Erythroblast (primary cell): ENCODE data around the gene FAN1.

Experiments
- DNase-seq, 2 experiments: peaks; one replicate each; lab custom pipeline; 2025; lab: John Stamatoyannopoulos, UW
- GATA1 ChIP-seq: IDR thresholded peaks from 2 replicates; pipeline ENCODE4 v1.6.1; 2011; ENCODE audit warnings: low read depth, mild to moderate bottlenecking, control low read depth, low read length, moderate library complexity
- POLR2A ChIP-seq: IDR thresholded peaks from 2 replicates; pipeline ENCODE4 v1.6.1; 2011; ENCODE audit warnings: mild to moderate bottlenecking, low read length

FAN1 gene

GRCh38 chr15:30958219-30958618, 54.5 kb downstream of the FAN1 start:
- DNase-seq = no peak

GRCh38 chr15:30962079-30962478, 58.4 kb downstream of the FAN1 start:
- no peak for DNase-seq
- TF ChIP-seq POLR2A = no peak
- TF ChIP-seq GATA1 = no peak

More at GRCh38 chr15:30958219-30958618, 54.5 kb downstream of the FAN1 start:
- no peak for TF ChIP-seq GATA1
- TF ChIP-seq POLR2A = no peak

GRCh38 chr15:30962659-30963058, 58.9 kb downstream of the FAN1 start:
- no peak for DNase-seq
- TF ChIP-seq POLR2A = no peak
- no peak for TF ChIP-seq GATA1

- no peak for DNase-seq
- TF ChIP-seq GATA1 = no peak
- TF ChIP-seq POLR2A = no peak
Measured at GRCh38 chr15:30963681-30964080, 60.0 kb downstream of the FAN1 start.

- no peak for TF ChIP-seq POLR2A
- no peak for TF ChIP-seq GATA1
Measured at GRCh38 chr15:30969724-30970123, 66.0 kb downstream of the FAN1 start.

GRCh38 chr15:30973379-30973778, 69.7 kb downstream of the FAN1 start:
- no peak for TF ChIP-seq POLR2A
- TF ChIP-seq GATA1 = no peak
- no peak for DNase-seq

More at GRCh38 chr15:30969724-30970123, 66.0 kb downstream of the FAN1 start:
- DNase-seq = no peak

- TF ChIP-seq GATA1 (no peak), POLR2A (no peak)
- DNase-seq = no peak
Measured at GRCh38 chr15:30974112-30974511, 70.4 kb downstream of the FAN1 start.

- peak; percentile 89 to 93 for DNase-seq
- peak; percentile 29 for TF ChIP-seq GATA1
- TF ChIP-seq POLR2A = no peak
Measured at GRCh38 chr15:30978328-30978727, 74.6 kb downstream of the FAN1 start.

GRCh38 chr15:30979457-30979856, 75.7 kb downstream of the FAN1 start:
- no peak for TF ChIP-seq POLR2A
- DNase-seq = no peak

- TF ChIP-seq POLR2A (no peak), GATA1 (no peak)
- no peak for DNase-seq
Measured at GRCh38 chr15:30984118-30984517, 80.4 kb downstream of the FAN1 start.

- TF ChIP-seq GATA1 = no peak
- no peak for TF ChIP-seq POLR2A
- no peak for DNase-seq
Measured at GRCh38 chr15:30984542-30984941, 80.8 kb downstream of the FAN1 start.

- no peak for DNase-seq
- TF ChIP-seq POLR2A = no peak
- TF ChIP-seq GATA1 = no peak
Measured at GRCh38 chr15:30985081-30985531, 81.4 kb downstream of the FAN1 start.

- TF ChIP-seq POLR2A (no peak), GATA1 (no peak)
- peak; percentile 23 to 36 for DNase-seq
Measured at GRCh38 chr15:30990036-30990435, 86.3 kb downstream of the FAN1 start.

GRCh38 chr15:30990446-30991254, 86.9 kb downstream of the FAN1 start:
- DNase-seq = no peak
- TF ChIP-seq GATA1 (no peak), POLR2A (no peak)
